HepG2 (cell line): ENCODE measurements around the gene HDAC8. TPM values are rescaled to one million over a fixed set of nuclear protein-coding genes. Genes with fewer than 3 reads are reported as not detected.

ENCODE experiments used
- ATAC-seq: fragments of 200-7000 bp; cut with Tn5 transposase; 3 replicates; pipeline ENCODE4 v1.9.1; 2020; ENCODE audit warnings: mild to moderate bottlenecking, moderate library complexity
- BruUV-seq: library from RNA; stranded (reverse); fragments of 400-500 nt; replicated peaks from 2 replicates; lab custom pipeline; 2021; lab: Mats Ljungman, UMichigan
- CTCF ChIA-PET: fragments of 300-600 bp; formaldehyde crosslinking; extraction: SDS; loops from one replicate; lab custom pipeline; 2021; ENCODE audit warnings: low total read pairs, inconsistent platforms, low intra/inter-chr PET ratio; lab: Yijun Ruan, JAX
- POLR2A ChIA-PET: fragments of 350-600 bp; sonication (Branson Sonifier 250); formaldehyde crosslinking; loops from one replicate; lab custom pipeline; 2020; ENCODE audit warnings: antibody characterized with exemption, inconsistent platforms; lab: Yijun Ruan, JAX
- DNase-seq: peaks from one replicate; pipeline ENCODE4 v3.0.0-alpha.2; 2015; ENCODE audit warnings: low spot score
- FAIRE-seq: peaks from 3 replicates; lab custom pipeline; 2011; peaks lifted over from hg19 to GRCh38; lab: Jason Lieb, UNC
- H2AFZ ChIP-seq: one replicate; pipeline ENCODE4 v1.6.1; 2011; ENCODE audit warnings: low read length, inconsistent platforms
- H3K27ac ChIP-seq: fragments of 300-600 bp; 3 replicates; pipeline ENCODE4 v1.8.0; 2011; ENCODE audit warnings: mixed run types, mild to moderate bottlenecking, mixed read lengths, low read length, inconsistent platforms; ENCODE audit not compliant: insufficient read depth; ENCODE audit errors: extremely low read length
- H3K27me3 ChIP-seq, 2 experiments: fragments of 200-600 bp in 1 of 2; 2 replicates in 1 of 2; 3 replicates in 1 of 2; pipeline versions ENCODE4 v1.6.0 to v1.8.0; 2011; ENCODE audit warnings: low read length in 2 of 2, mild to moderate bottlenecking in 2 of 2, moderate library complexity in 2 of 2, inconsistent platforms in 1 of 2; ENCODE audit not compliant: insufficient read depth in 2 of 2, control insufficient read depth in 1 of 2
- H3K36me3 ChIP-seq, 2 experiments: fragments of 200-600 bp in 1 of 2; replicated peaks in 1 of 2; 2 replicates in 1 of 2; 3 replicates in 1 of 2; pipeline versions ENCODE4 v1.5.1 to v1.8.0; 2011; ENCODE audit warnings: low read length in 2 of 2, inconsistent platforms in 1 of 2; ENCODE audit not compliant: insufficient read depth in 2 of 2, control insufficient read depth in 1 of 2
- H3K4me1 ChIP-seq: 2 replicates; pipeline ENCODE4 v1.5.1; 2012; ENCODE audit warnings: low read length, inconsistent platforms; ENCODE audit not compliant: insufficient read depth
- H3K4me2 ChIP-seq: 2 replicates; pipeline ENCODE4 v1.6.0; 2011; ENCODE audit warnings: low read depth, low read length, inconsistent platforms
- H3K4me3 ChIP-seq, 3 experiments: fragments of 200-600 bp in 1 of 3; sonication (generic), shearing (Covaris generic) in 1 of 3; replicated peaks in 1 of 3; 2 replicates each; pipeline ENCODE4 v1.5.1; 2011 to 2016; ENCODE audit warnings: low read length in 3 of 3, inconsistent platforms in 2 of 3, low read depth in 2 of 3, mild to moderate bottlenecking in 2 of 3, control low read depth in 1 of 3, mixed read lengths in 1 of 3; ENCODE audit not compliant: insufficient read depth in 1 of 3
- H3K79me2 ChIP-seq: one replicate; pipeline ENCODE4 v1.6.1; 2011; ENCODE audit warnings: low read length, inconsistent platforms; ENCODE audit not compliant: insufficient read depth
- H3K9ac ChIP-seq: 2 replicates; pipeline ENCODE4 v1.6.0; 2011; ENCODE audit warnings: mild to moderate bottlenecking, low read depth, low read length, inconsistent platforms; ENCODE audit not compliant: insufficient read depth
- H3K9me3 ChIP-seq: 2 replicates; pipeline ENCODE4 v1.5.1; 2012; ENCODE audit warnings: mild to moderate bottlenecking, low read length
- H4K20me1 ChIP-seq: 2 replicates; pipeline ENCODE4 v1.6.0; 2011; ENCODE audit warnings: inconsistent platforms, mild to moderate bottlenecking, low read length, moderate library complexity; ENCODE audit not compliant: insufficient read depth
- HOXA5 ChIP-seq: sonication (generic); formaldehyde crosslinking; IDR thresholded peaks from 2 replicates; pipeline ENCODE4 v1.4.0; 2020; ENCODE audit warnings: missing genetic modification reagents
- KDM2A ChIP-seq: sonication (generic); formaldehyde crosslinking; IDR thresholded peaks from 2 replicates; pipeline ENCODE4 v1.4.0; 2020; ENCODE audit warnings: low read depth, missing genetic modification reagents, borderline replicate concordance
- MED8 ChIP-seq: sonication (generic); formaldehyde crosslinking; IDR thresholded peaks from 2 replicates; pipeline ENCODE4 v1.8.1; 2023; ENCODE audit warnings: mild to moderate bottlenecking, missing genetic modification reagents; ENCODE audit not compliant: insufficient replicate concordance
- NFE2 ChIP-seq: sonication (generic); formaldehyde crosslinking; IDR thresholded peaks from 2 replicates; pipeline ENCODE4 v1.4.0; 2020; ENCODE audit warnings: missing genetic modification reagents
- SOX13 ChIP-seq, 3 experiments: fragments of 450-650 bp in 1 of 3; sonication (generic) in 1 of 3; formaldehyde crosslinking in 1 of 3; IDR thresholded peaks in 2 of 3; conservative IDR thresholded peaks in 1 of 3; 2 replicates each; pipeline versions ENCODE4 v1.5.0 to v1.6.1; 2016 to 2020; ENCODE audit warnings: antibody characterized with exemption in 1 of 3, mild to moderate bottlenecking in 1 of 3, missing compliant biosample characterization in 1 of 3, missing genetic modification reagents in 1 of 3, moderate library complexity in 1 of 3
- ZMYM2 ChIP-seq: sonication (generic); formaldehyde crosslinking; IDR thresholded peaks from 2 replicates; pipeline ENCODE4 v1.8.0; 2022; ENCODE audit warnings: mild to moderate bottlenecking, missing genetic modification reagents
- ZNF24 ChIP-seq: fragments of 450-650 bp; IDR thresholded peaks from 2 replicates; pipeline ENCODE4 v1.6.1; 2017; ENCODE audit warnings: antibody characterized with exemption, mild to moderate bottlenecking
- ZNF629 ChIP-seq: sonication (generic); formaldehyde crosslinking; conservative IDR thresholded peaks from 2 replicates; pipeline ENCODE4 v1.5.0; 2020; ENCODE audit warnings: missing genetic modification reagents
- ZSCAN25 ChIP-seq: sonication (generic); formaldehyde crosslinking; IDR thresholded peaks from 2 replicates; pipeline ENCODE4 v1.8.0; 2022; ENCODE audit warnings: mild to moderate bottlenecking, missing genetic modification reagents
- WGBS: methylation state at CpG from one replicate; pipeline ENCODE4 v1.1.6; 2017; ENCODE audit warnings: low lambda C conversion rate; 5-methylcytosine and 5-hydroxymethylcytosine counted together
- in situ Hi-C: cut with HindIII; loops from 2 replicates; pipeline ENCODE4 v1.10.0; 2017; ENCODE audit warnings: low pct_unique_long_range_greater_than_20kb; ENCODE audit not compliant: extremely low pct_ligation_motif_present
- intact Hi-C: fragments of 100-400 bp; cut with micrococcal nuclease; formaldehyde crosslinking; loops from one replicate; pipeline ENCODE4 v1.10.0; 2022; ENCODE audit not compliant: unreplicated experiment
- polyA plus RNA-seq, 8 experiments: library from polyadenylated mRNA; depleted of rRNA in 3 of 8; stranded (reverse) in 7 of 8; unstranded in 1 of 8; fragments of >200 nt; fragmentation: Illumina TruSeq in 4 of 8; extraction: Trizol in 4 of 8; gene quantifications; 2 replicates each; pipeline versions ENCODE4 v1.2.1 to v1.2.3, GENCODE V29; 2011 to 2016; ENCODE audit warnings: low read depth in 4 of 8, missing spikeins in 1 of 8, mixed read lengths in 1 of 8; ENCODE audit not compliant: insufficient read depth in 1 of 8
- total RNA-seq, 5 experiments: library from RNA; depleted of rRNA; stranded (reverse); fragments of >200 nt; fragmentation: Illumina TruSeq; extraction: Trizol; gene quantifications; 2 replicates each; pipeline ENCODE4 v1.2.3, GENCODE V29; 2016; ENCODE audit warnings: low read depth in 1 of 5
- TF ChIP-seq, protein P1 (sequence below): sonication (generic); formaldehyde crosslinking; IDR thresholded peaks from 2 replicates; pipeline ENCODE4 v1.5.1; 2020; ENCODE audit warnings: mild to moderate bottlenecking, missing genetic modification reagents, moderate library complexity

The HDAC8 gene
- total and polyA plus RNA-seq, 2 of the 13 experiments (the other 11 are each of a cell fraction or from before 2014, with no cell fraction given) = 13.7 to 28.6 TPM

DNA sequence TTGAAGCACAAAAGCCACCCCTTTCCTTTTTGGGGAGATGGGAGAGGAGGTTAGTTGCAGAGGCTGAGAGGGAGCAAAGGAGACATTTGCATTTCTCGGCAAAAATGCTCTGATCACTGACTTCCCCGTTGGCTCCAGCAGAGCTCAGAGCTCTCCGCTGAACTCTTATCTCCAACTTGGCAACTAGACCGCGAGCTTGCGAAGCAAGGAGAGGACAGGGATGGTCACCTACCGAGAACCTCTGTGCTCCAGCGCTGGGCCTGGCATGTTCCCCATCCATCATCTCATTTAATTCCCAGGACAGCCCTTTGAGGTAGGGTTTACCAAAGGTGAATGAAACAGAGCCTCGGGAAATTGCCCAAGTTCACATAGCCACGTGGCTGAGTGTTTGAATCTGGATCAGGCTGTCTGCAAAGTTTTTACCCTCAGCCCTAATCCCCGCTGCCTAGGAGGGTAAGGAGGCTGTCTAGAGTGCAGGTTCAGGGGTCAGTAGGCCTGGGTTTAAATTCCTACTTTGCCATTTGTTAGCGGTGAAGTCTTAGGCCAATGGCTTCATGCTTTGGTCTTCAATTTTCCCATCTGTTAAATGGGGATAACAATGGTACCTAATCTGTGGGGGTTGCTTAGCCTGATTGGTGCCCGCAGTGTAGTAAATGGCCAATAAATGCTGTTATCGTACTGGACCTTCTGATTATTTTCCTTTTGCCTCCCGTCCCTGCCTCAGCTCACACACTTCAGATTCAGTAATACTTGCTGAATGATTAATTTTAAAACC, 263.2 kb downstream of the HDAC8 start:
- Histone ChIP-seq H4K20me1 (no peaks in the 10 kb centered on the region), H3K27ac (no peak overlapping the region), H3K4me3 (0 out of 6 replicates have a peak overlapping the region, but pooled peaks of 1 of the 3 experiments have one; percentile 28), H3K36me3 (no peaks in the 10 kb centered on the region), H3K9ac (no peak overlapping the region), H3K79me2 (no peaks in the 10 kb centered on the region), H3K27me3 (peaks cover 6 to 41% of the 10 kb centered on the region in 2 experiments; a peak in 4 of 5 replicates), H3K9me3 (no peaks in the 10 kb centered on the region), H3K4me2 (peak overlapping the region; percentile 55), H3K4me1 (peaks cover 30% of the 10 kb centered on the region), H2AFZ (no peak overlapping the region)
- ChIA-PET POLR2A (no interaction called here), CTCF (no interaction called here)
- TF ChIP-seq ZNF629 (CRISPR knock-in tag) = 0 out of 2 replicates have a peak, but pooled peaks have one; percentile 42
- TF ChIP-seq NFE2 (CRISPR knock-in tag) = no peak
- BruUV-seq = no TSS peak
- in situ Hi-C loops = loop anchor here (10.0 kb wide), 1 partner anchor 235 kb away; no protein-coding TSS in a partner anchor
- 0 out of 3 replicates have a peak, but pooled peaks have one; percentile 8 for ATAC-seq
- intact Hi-C loops = no loop called here
- WGBS = 22% methylated on average over 3 of the region's 15 CpGs
- no peak for FAIRE-seq
- no peak for DNase-seq

DNA sequence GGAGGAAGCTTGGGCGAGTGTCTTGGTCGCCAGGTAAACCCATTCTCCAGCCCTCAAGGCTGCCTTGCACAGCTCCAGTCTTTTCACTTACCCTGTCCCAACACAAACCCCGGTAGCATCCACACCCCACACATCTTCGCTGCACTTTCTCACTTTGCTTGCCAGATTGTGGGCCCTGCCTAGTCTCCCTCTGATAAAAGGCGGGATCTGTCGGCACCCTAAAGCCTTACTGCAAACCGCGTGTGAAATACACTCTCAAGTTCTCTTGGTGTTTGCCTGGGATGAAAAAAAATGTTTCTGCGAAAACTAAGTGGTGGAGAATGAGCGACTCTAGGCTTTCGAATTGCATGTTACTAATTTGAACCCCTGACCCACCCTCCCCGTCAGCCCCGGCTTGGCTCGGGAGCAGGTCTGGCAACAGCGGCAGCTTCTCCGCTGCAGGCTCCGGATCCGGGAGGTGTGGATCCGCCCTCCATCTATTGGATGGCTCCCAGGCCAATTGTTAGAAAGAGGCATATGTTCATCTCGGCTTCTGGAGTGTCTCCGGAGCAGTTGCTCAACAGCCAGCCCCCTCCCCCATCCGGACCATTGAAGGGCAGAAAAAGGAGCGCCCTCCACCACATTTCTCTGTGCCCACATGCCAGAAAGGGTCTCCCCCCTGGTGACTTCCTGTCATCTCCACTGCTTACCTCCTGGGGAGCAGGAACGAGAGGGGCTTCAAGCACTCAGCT, 263.9 kb downstream of the HDAC8 start:
- no peaks in the 10 kb centered on the region for H3K79me2 ChIP-seq
- peak; percentile 27 for DNase-seq
- no peaks in the 10 kb centered on the region for H4K20me1 ChIP-seq
- H3K4me3 ChIP-seq = peak overlapping the region in 1 of 3 experiments; percentile 28; a peak in 1 of 6 replicates
- H3K4me2 ChIP-seq = peak overlapping the region; percentile 55
- no peak for FAIRE-seq
- ATAC-seq = peak; percentile 57
- WGBS = 3% methylated on average over 8 of the region's 24 CpGs
- in situ Hi-C loops = loop anchor here (10.0 kb wide), 1 partner anchor 236 kb away; no protein-coding TSS in a partner anchor
- BruUV-seq = no TSS peak
- H3K27ac ChIP-seq = no peak overlapping the region
- ChIA-PET POLR2A (no interaction called here), CTCF (no interaction called here)
- H3K9ac ChIP-seq = no peak overlapping the region
- peaks cover 30% of the 10 kb centered on the region for H3K4me1 ChIP-seq
- no peaks in the 10 kb centered on the region for H3K9me3 ChIP-seq
- peaks cover 6 to 46% of the 10 kb centered on the region in 2 experiments; a peak in 4 of 5 replicates for H3K27me3 ChIP-seq
- intact Hi-C loops = no loop called here
- H2AFZ ChIP-seq = no peak overlapping the region
- H3K36me3 ChIP-seq = no peaks in the 10 kb centered on the region
- TF ChIP-seq, protein P1, sequence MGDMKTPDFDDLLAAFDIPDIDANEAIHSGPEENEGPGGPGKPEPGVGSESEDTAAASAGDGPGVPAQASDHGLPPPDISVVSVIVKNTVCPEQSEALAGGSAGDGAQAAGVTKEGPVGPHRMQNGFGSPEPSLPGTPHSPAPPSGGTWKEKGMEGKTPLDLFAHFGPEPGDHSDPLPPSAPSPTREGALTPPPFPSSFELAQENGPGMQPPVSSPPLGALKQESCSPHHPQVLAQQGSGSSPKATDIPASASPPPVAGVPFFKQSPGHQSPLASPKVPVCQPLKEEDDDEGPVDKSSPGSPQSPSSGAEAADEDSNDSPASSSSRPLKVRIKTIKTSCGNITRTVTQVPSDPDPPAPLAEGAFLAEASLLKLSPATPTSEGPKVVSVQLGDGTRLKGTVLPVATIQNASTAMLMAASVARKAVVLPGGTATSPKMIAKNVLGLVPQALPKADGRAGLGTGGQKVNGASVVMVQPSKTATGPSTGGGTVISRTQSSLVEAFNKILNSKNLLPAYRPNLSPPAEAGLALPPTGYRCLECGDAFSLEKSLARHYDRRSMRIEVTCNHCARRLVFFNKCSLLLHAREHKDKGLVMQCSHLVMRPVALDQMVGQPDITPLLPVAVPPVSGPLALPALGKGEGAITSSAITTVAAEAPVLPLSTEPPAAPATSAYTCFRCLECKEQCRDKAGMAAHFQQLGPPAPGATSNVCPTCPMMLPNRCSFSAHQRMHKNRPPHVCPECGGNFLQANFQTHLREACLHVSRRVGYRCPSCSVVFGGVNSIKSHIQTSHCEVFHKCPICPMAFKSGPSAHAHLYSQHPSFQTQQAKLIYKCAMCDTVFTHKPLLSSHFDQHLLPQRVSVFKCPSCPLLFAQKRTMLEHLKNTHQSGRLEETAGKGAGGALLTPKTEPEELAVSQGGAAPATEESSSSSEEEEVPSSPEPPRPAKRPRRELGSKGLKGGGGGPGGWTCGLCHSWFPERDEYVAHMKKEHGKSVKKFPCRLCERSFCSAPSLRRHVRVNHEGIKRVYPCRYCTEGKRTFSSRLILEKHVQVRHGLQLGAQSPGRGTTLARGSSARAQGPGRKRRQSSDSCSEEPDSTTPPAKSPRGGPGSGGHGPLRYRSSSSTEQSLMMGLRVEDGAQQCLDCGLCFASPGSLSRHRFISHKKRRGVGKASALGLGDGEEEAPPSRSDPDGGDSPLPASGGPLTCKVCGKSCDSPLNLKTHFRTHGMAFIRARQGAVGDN (CRISPR knock-in tag) = peak; percentile 28
- TF ChIP-seq ZMYM2 (CRISPR knock-in tag) = no peak
- no peak for TF ChIP-seq MED8 (CRISPR knock-in tag)
- TF ChIP-seq ZSCAN25 (CRISPR knock-in tag) = no peak
- TF ChIP-seq KDM2A (CRISPR knock-in tag) = peak; percentile 60; the same call in 1 of the 2 replicates
- TF ChIP-seq SOX13 (IDR thresholded peaks at IDR 0.05) = no peak
- peak in 1 of 2 experiments; percentile 36; a peak in 1 of 4 replicates for TF ChIP-seq SOX13 (CRISPR knock-in tag; conservative IDR thresholded peaks at IDR 0.05 in 1 of 2, IDR thresholded peaks at IDR 0.05 in 1 of 2)
- no peak for TF ChIP-seq ZNF24
- TF ChIP-seq HOXA5 = no peak
